GM23338 (cell line): ENCODE data around the gene GNG7. TPM values are rescaled to one million over a fixed set of nuclear protein-coding genes. Genes with fewer than 3 reads are reported as not detected.

Source experiments
- ATAC-seq: fragments of 200-7000 bp; cut with Tn5 transposase; 3 replicates; pipeline ENCODE4 v1.9.1; 2020
- DNase-seq: peaks from one replicate; pipeline ENCODE4 v3.0.0-alpha.2; 2015; ENCODE audit warnings: low spot score
- H2AFZ ChIP-seq: fragments of 200-600 bp; sonication (generic); 2 replicates; pipeline ENCODE4 v1.8.0; 2016; ENCODE audit warnings: antibody characterized with exemption, mild to moderate bottlenecking, moderate library complexity
- H3F3A ChIP-seq: fragments of 200-600 bp; sonication (generic); replicated peaks from 2 replicates; pipeline ENCODE4 v1.8.0; 2017; ENCODE audit warnings: antibody characterized with exemption, mixed run types, low read depth
- H3K27ac ChIP-seq: fragments of 200-600 bp; sonication (generic); 2 replicates; pipeline ENCODE4 v1.6.1; 2016; ENCODE audit warnings: low read depth
- H3K27me3 ChIP-seq: fragments of 200-600 bp; sonication (generic); 2 replicates; pipeline ENCODE4 v1.8.0; 2016; ENCODE audit warnings: mild to moderate bottlenecking, mixed run types, moderate library complexity; ENCODE audit not compliant: insufficient read depth
- H3K36me3 ChIP-seq: fragments of 200-600 bp; sonication (generic); 2 replicates; pipeline ENCODE4 v1.8.0; 2016; ENCODE audit warnings: mild to moderate bottlenecking; ENCODE audit not compliant: insufficient read depth
- H3K4me1 ChIP-seq: fragments of 200-600 bp; sonication (generic); 2 replicates; pipeline ENCODE4 v1.8.0; 2016; ENCODE audit warnings: mild to moderate bottlenecking, moderate library complexity; ENCODE audit not compliant: insufficient read depth
- H3K4me2 ChIP-seq: fragments of 200-600 bp; sonication (generic); 2 replicates; pipeline ENCODE4 v1.7.1; 2017; ENCODE audit warnings: mixed run types
- H3K4me3 ChIP-seq: fragments of 200-600 bp; sonication (generic); 2 replicates; pipeline ENCODE4 v1.6.1; 2016; ENCODE audit warnings: mixed run types
- H3K79me2 ChIP-seq: fragments of 200-600 bp; sonication (generic); replicated peaks from 2 replicates; pipeline ENCODE4 v1.8.0; 2017; ENCODE audit warnings: mild to moderate bottlenecking; ENCODE audit not compliant: insufficient read depth
- H3K9me2 ChIP-seq: fragments of 200-600 bp; sonication (generic); 2 replicates; pipeline ENCODE4 v1.8.0; 2017; ENCODE audit not compliant: insufficient read depth
- H4K20me1 ChIP-seq: fragments of 200-600 bp; sonication (generic); replicated peaks from 2 replicates; pipeline ENCODE4 v1.8.0; 2017; ENCODE audit warnings: mild to moderate bottlenecking; ENCODE audit not compliant: insufficient read depth
- H3K27ac Mint-ChIP-seq: 2 replicates; pipeline ENCODE4 v1.8.0; 2020; ENCODE audit warnings: inconsistent platforms, mild to moderate bottlenecking, moderate library complexity, mixed read lengths
- H3K27me3 Mint-ChIP-seq: 3 replicates; pipeline ENCODE4 v1.8.0; 2022; ENCODE audit warnings: low read depth, mild to moderate bottlenecking, moderate library complexity, mixed read lengths, inconsistent platforms; ENCODE audit not compliant: insufficient read depth, poor library complexity
- H3K36me3 Mint-ChIP-seq: 3 replicates; pipeline ENCODE4 v1.8.0; 2021; ENCODE audit warnings: low read depth, mild to moderate bottlenecking, inconsistent platforms, moderate library complexity, mixed read lengths
- H3K4me1 Mint-ChIP-seq: 3 replicates; pipeline ENCODE4 v1.8.0; 2020; ENCODE audit warnings: mild to moderate bottlenecking, inconsistent platforms, mixed read lengths
- H3K4me3 Mint-ChIP-seq: 3 replicates; pipeline ENCODE4 v1.8.0; 2021; ENCODE audit warnings: moderate library complexity, mild to moderate bottlenecking, inconsistent platforms, mixed read lengths
- H3K9me3 Mint-ChIP-seq: 3 replicates; pipeline ENCODE4 v1.8.0; 2020; ENCODE audit warnings: moderate library complexity, mild to moderate bottlenecking, inconsistent platforms, mixed read lengths
- CREB1 ChIP-seq: fragments of 250-450 bp; sonication (Bioruptor Pico); IDR thresholded peaks from 2 replicates; pipeline ENCODE4 v1.5.0; 2020; ENCODE audit warnings: low read depth, mild to moderate bottlenecking, moderate library complexity
- ETS1 ChIP-seq: IDR thresholded peaks from 2 replicates; pipeline ENCODE4 v1.6.1; 2016; ENCODE audit warnings: antibody characterized with exemption
- EZH2 ChIP-seq: fragments of 200-600 bp; sonication (generic); IDR thresholded peaks from one replicate; pipeline ENCODE4 v1.8.0; 2017; ENCODE audit warnings: antibody characterized with exemption, mild to moderate bottlenecking, low read depth; ENCODE audit not compliant: unreplicated experiment
- EZH2phosphoT487 ChIP-seq: fragments of 200-600 bp; sonication (generic); IDR thresholded peaks from one replicate; pipeline ENCODE4 v1.8.1; 2018; ENCODE audit warnings: antibody characterized with exemption; ENCODE audit not compliant: unreplicated experiment
- NANOG ChIP-seq: IDR thresholded peaks from 2 replicates; pipeline ENCODE4 v1.6.1; 2016; ENCODE audit warnings: antibody characterized with exemption, borderline replicate concordance
- POLR2AphosphoS5 ChIP-seq: IDR thresholded peaks from 2 replicates; pipeline ENCODE4 v1.6.1; 2016; ENCODE audit warnings: antibody characterized with exemption, low read depth
- ZNF114 ChIP-seq: fragments of 250-450 bp; sonication (Bioruptor Pico); IDR thresholded peaks from 2 replicates; pipeline ENCODE4 v1.5.0; 2020; ENCODE audit warnings: mild to moderate bottlenecking, moderate library complexity
- ZNF331 ChIP-seq: fragments of 250-450 bp; sonication (Bioruptor Pico); IDR thresholded peaks from 2 replicates; pipeline ENCODE4 v1.5.0; 2020; ENCODE audit warnings: low read depth, mild to moderate bottlenecking, moderate library complexity
- ZNF462 ChIP-seq: fragments of 250-450 bp; sonication (Bioruptor Pico); IDR thresholded peaks from 2 replicates; pipeline ENCODE4 v1.5.0; 2020; ENCODE audit warnings: mild to moderate bottlenecking, moderate library complexity
- polyA plus RNA-seq: library from polyadenylated mRNA; unstranded; fragments of >200 nt; fragmentation: Nextera tagmentation; extraction: Ambion mirVana; gene quantifications from 2 replicates; pipeline ENCODE4 v1.2.1, GENCODE V29; 2016
- total RNA-seq: library from RNA; depleted of rRNA; stranded (reverse); fragments of >200 nt; shearing (Covaris generic); gene quantifications from 2 replicates; pipeline ENCODE4 v1.2.3, GENCODE V29; 2014

Gene GNG7
- total and polyA plus RNA-seq, 2 experiments from 2014 or later, result 5.1 to 5.4 TPM

GRCh38 chr19:2548966-2549365 is 153.5 kb downstream of the GNG7 start (continued):
- TF ChIP-seq ETS1 (no peak), ZNF114 (no peak), POLR2AphosphoS5 (no peak), NANOG (no peak)

- Histone ChIP-seq H3K4me1 (peaks cover 18% of the 10 kb centered on the region), H3K9me2 (no peaks in the 10 kb centered on the region), H3K36me3 (no peaks in the 10 kb centered on the region), H2AFZ (no peak overlapping the region), H3K27me3 (no peaks in the 10 kb centered on the region), H3K79me2 (no peaks in the 10 kb centered on the region), H3F3A (peaks cover 6% of the 10 kb centered on the region; the same call in 1 of the 2 replicates), H3K4me2 (no peak overlapping the region), H3K4me3 (no peak overlapping the region), H4K20me1 (no peaks in the 10 kb centered on the region), H3K27ac (no peak overlapping the region)
- Mint-ChIP-seq H3K27ac (no peak overlapping the region), H3K4me3 (no peak overlapping the region), H3K27me3 (peaks cover 19% of the 10 kb centered on the region), H3K4me1 (peaks cover 25% of the 10 kb centered on the region), H3K36me3 (no peaks in the 10 kb centered on the region; the same call in 2 of the 3 replicates), H3K9me3 (peaks cover 7% of the 10 kb centered on the region; the same call in 2 of the 3 replicates)
- TF ChIP-seq CREB1 (CRISPR knock-in tag) (no peak), ZNF114 (no peak), ZNF462 (CRISPR knock-in tag) (no peak), EZH2 (no peak), EZH2phosphoT487 (no peak), ETS1 (no peak), ZNF331 (CRISPR knock-in tag) (no peak), POLR2AphosphoS5 (no peak)
- ATAC-seq, result no peak
- DNase-seq, result no peak
These were observed 154.8 kb downstream of the GNG7 start for GRCh38 chr19:2547721-2548120.
